HG02642 (cell line): ENCODE data around the gene RBM44.
"Not testable (repeated sequence)": the region's sequence is repeated elsewhere in the genome, so short reads cannot be mapped to it uniquely, and the experiment has no call there.

ENCODE experiments used
- ATAC-seq: cut with Tn5 transposase; IDR thresholded peaks from one replicate; pipeline ENCODE4 v1.9.1; 2021; ENCODE audit warnings: mild to moderate bottlenecking; ENCODE audit not compliant: unreplicated experiment, poor library complexity

RBM44 gene, protein sequence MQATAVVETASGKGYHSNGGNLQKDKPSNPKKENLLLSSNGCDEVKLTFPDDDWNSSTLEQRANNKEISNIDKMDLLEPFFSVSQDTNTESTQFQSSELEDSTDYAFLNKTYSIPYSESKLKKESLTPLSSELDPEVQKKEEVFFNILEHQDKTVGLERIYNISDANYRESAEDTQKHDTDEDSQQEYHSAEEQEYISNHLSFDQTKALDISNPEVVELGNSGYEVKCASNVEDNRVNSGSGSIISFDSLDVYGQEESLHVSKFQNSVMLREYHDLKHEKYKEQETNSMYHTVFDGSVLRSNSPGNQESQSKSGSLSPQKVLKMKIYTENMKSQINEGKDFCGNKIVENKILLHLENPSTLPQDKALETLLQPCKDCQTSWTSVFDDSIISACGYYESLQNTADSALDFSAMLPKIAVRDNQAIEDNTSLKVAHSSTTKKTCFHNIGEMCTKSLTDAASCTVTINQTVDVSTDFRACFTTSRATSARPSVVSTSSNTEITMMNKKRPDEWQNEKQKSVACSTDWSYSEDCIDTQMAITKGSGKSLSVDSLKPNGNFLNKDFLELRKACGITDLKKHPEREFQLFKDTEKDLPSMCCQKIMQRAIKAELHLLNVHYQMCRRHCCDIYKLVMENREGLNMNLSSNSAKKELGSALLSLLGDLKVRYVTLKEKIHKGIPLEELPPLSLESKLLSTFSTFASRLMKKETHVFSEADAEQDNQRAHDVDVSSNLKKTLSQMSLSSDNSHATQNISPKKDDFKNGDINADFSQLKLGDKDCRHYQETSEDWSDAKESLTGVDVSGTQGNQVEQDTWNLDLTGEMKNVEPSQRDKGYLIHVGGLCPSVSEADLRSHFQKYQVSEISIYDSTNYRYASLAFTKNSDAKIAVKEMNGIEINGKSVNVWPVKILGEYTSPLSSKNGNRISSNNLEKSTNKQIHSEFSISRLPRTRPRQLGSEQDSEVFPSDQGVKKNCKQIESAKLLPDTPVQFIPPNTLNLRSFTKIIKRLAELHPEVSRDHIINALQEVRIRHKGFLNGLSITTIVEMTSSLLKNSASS

DNA sequence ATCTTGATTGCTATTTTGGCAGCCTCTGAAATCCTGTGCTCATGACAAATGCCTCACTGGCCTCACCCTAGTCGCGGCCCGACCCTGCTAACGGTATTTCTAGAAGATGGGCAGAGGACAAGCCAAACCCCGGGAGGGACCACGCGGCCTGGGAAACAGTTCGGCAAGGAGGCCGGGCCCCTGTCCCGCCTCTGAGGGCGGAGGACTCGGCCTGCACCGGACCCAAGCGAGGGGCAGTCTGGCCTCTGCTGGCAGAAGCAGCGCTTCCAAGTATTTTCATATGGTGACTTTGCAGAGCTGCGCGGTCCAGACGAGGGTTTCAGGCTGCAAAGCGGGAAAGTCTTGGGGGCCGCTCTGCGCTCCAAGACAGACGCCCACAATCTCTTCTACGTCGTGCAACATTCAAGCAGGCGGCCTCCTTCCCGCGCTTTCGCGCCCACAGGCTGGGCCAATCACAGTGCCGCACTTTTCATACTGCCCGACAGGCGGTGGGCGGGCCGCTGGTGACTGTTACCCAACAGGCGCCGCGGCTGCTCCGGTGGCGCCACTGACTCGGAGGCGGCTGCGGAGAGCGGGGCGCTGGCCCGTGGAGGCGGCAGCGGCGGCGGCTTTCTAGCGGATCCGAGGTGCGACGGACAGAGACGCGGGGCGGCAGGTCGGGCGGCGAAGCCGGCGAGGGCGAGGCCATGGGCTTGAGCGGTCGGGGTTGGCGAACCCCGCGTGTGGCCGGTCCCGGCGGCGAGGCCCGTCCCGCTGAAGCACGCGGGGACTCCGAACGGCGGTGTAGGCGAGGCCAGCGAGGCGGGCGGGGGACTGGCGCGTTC is at the start of gene RBM44:
RBM44 (plus strand) TSS at position 544 of the 824 bp plus-strand sequence. CDS start 14,831 bp downstream, outside the sequence.
- no peak for ATAC-seq

DNA sequence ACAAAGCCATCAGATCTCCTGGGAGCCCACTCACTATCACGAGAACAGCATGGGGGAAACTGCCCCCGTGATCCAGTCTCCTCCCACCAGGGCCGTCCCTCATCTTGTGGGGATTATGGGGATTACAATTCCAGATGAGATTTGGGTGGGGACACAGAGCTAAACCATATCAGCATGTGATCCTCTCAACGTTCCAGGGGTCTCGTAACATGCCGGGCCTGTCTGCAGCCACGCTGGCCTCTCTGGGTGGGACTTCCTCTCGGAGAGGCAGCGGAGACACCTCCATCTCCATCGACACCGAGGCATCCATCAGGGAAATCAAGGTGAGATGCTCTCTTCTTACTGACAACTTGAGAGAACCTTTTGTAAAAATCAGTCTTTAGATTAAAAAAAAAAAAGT is 49.6 kb upstream of the RBM44 start:
- no peak for ATAC-seq

DNA sequence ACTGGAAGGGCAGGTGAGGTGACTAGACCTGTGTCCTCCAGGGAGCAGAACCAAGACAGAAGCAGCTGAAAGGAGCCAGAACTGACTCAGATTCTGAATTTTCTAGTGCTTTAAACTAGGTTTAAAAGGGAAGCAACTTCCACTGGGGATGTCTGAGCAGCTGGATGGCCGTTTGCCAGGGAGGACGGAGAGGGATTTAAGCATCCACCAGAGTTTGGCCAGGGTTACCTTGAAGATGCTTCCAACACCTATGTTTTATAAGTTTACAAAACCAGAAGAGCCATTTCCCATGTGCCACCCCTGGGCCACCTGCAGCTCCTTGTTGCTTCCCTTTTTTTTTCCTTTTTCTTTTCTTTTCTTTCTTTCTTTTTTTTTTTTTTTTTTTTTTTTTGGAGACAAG is 48.6 kb upstream of the RBM44 start:
- ATAC-seq: no peak

DNA sequence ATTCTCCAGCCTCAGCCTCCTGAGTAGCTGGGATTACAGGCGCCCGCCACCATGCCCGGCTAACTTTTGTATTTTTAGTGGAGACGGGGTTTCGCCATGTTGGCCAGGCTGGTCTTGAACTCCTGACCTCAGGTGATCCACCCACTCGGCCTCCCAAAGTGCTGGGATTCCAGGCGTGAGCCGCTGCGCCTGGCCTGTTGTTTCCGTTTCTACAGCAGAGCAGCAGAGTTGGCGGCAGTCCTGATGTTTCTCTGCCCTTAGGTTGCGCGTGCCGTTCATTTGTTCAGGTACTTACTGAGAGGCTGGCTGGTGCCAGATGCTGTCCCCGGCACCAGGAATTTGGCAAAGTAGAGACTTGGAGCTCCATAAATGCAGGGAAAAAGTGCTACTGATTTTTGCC is 48.1 kb upstream of the RBM44 start:
- ATAC-seq: not testable (repeated sequence)

DNA sequence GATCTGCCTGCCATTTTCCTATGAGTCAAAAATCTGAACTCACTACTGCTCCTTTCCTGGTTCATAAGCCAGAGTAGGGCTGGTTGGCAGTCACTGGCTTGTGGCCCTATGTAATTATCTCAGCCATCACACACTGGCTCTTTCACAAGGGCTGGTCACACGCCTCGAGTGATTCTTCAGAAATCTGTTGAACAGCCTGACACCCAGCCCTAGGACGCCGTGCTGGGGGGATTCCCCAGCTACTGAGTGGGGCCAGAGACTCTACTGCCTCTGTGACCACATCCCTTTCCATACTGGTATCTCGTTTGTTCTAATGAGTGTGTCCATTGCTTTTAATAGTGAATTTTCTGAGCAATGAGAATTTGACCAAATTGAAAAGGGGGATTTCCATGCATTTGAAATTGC is 45.8 kb upstream of the RBM44 start:
- ATAC-seq: peak; percentile 98

DNA sequence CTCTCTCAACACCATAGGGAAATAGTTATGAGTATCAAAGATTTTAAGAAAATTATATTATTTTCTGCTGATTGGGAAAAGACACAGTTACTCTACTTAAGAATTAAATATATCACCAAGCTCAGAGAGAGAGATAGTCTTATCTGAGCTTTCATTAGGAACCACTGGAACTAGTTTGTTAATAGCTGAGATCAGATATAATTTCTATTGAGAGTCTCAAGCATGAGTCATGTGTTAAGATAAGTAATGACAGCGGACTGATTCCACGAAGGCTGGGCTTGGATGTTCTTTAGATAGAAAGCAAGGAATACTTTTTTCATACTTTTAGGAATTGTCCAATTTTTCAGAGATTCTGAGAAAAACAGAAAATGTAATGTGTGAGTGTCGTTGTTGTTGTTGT is 44.4 kb upstream of the RBM44 start:
- ATAC-seq: no peak

DNA sequence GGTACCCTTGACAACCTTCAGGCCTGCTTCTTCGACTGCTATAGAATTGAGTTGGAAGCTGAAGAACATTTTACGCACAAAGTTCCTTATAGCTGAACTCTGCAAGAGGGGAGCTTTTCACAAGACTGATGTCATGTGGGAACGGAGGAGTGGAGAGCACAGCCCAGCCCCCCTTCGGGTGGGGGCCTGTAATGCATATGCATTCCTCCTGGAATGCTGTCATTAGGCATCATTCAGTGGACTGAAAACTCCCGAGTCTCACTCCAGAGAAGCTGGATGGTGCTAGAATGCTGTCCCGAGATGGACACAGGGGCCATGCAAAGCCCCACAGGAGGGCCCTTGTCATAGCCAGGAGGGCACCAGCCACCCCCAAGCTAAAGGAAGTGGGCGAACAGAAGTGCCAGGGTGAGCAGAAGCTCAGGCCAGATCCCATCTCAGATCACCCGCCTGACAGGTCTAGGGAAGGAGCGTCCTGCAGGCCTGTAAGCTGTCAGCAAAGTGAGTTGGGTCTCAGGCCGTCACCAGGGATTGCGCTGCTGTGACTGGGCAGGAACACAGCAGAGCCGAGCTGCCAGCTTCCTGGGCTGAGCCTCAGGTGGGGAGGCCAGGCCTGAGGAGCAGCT is 43.8 kb upstream of the RBM44 start:
- no peak for ATAC-seq

DNA sequence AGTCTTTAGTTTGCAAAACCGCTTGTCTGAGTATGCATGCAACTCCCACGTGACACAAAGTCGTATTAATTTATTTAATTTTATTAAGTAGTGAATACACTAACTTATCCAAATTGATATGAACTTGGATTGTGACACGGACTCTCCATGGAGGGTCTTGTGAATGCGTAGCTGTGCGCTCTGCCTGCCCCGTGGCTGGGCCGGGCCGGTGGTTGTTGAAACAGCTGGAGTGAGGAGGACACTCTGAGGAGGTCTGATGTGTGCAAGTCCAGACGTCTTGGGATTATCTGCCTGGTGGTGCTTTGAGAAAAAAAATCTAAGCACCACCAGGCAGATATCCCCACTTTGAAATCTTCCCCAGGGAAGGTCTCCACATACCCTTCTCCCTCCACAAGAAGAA is 41.0 kb upstream of the RBM44 start:
- ATAC-seq: no peak

DNA sequence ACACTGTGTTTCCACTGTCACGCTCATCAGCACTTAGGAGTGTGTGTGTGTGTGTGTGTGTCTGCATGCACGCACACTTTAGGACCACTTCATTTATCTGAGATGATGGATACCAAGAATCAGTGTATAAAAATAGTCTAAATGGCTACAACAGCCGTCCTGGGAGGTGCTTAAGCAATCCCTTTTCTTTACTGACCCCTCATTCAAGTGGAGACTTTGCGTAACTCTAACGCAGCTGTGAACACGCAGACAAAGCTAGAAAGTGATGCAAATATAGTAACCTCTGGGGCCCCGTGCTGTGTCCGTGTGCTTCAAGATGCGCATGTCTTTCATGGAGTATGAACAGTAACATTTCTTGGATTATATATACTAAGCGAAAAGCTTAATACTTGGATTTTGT is 40.4 kb upstream of the RBM44 start:
- ATAC-seq: no peak

DNA sequence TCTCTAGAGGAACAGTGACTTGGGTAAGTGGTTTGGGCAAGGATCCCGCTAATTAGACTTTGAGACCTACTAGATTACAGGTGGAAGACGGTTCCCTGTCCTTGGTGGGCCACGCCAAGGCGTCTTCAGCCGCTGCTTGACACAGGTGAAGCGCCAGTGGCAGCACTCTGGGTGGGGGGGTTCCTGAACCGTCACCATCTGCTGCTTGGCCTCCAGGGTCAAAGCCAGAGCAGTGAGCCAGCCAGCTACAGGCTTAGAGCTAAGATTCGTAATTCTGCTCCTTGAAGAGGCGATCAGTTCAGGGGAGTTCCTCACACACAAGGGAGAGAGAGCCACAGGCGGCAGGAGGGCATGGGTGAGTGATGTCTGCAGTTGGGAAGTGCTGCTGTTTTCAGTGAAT is 39.4 kb upstream of the RBM44 start:
- no peak for ATAC-seq

DNA sequence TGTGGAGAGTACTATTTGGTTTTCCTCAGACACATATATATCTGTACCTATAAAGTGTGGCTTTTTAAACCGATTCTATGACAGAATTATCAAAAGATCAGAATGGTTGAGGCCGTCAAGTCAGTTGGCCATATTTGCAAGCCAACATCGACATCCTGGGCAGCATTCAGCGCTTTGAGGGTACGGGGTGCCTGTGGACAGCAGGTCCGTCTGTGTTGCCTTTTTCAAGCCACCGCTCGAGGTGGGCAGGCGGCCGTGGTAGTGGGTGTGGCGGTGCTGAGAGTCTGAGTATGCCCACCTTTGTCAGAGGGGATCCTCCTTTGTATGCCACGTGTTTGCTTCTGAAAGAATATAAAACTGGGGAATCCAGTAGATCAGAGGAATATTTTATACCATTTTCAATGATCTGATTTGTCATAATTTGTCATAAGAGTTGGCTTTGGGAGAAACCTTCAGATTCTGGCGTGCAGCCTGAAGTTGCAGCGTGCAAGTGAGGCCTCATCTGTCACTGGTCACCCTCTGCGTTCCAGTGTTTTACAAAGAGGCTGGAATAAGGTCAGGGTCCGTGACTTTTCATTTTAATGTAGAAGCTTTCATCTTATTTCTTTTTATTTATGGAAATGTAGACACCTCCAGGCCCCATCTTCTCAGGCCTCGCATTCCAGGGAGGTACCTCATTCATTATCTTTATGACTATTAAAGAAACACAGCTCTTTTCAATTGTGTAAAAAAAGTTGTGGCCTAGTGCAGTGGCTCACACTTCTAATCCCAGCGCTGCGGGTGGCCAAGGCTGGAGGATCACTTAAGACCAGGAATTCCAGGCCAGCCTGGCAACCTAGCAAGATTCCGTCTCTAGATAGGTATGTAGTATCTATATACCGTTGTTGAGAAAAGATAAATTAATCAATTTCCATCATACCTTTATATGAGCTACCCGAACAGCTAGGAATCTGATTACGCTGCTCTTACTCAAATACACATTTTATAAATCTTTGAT is 37.8 kb upstream of the RBM44 start:
- no peak for ATAC-seq

DNA sequence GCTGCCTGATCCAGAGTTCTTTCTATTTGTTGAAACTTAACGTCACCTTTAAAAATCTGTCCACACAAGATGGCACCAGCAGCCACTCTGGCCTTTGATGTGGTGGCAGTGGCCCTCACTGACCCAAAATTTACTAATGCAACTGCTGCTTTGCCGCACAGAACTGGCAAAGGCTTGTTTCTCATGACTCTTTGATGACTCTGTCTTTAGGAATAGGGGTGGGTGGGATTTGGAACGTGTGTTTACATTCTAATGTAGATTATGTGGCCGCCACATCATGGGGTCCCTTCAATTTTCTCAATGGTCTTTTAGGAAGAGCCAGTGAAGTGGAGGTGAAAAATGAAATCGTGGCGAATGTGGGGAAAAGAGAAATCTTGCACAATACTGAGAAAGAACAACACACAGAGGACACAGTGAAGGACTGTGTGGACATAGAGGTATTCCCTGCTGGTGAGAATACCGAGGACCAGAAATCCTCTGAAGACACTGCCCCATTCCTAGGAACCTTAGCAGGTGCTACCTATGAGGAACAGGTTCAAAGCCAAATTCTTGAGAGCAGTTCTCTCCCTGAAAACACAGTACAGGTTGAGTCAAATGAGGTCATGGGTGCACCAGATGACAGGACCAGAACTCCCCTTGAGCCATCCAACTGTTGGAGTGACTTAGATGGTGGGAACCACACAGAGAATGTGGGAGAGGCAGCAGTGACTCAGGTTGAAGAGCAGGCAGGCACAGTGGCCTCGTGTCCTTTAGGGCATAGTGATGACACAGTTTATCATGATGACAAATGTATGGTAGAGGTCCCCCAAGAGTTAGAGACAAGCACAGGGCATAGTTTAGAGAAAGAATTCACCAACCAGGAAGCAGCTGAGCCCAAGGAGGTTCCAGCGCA is 36.0 kb upstream of the RBM44 start:
- not testable (repeated sequence) for ATAC-seq

DNA sequence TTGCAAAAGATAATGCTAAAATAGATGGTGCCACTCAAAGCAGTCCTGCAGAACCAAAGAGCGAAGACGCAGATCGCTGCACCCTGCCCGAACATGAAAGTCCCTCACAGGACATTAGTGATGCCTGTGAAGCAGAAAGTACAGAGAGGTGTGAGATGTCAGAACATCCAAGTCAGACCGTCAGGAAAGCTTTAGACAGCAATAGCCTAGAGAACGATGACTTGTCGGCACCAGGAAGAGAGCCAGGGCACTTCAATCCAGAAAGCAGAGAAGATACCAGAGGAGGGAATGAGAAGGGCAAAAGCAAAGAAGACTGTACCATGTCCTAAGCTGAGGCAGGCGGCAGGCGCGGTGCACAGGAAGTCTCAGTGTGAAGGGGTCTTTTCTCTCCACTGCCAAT is 34.8 kb upstream of the RBM44 start:
- no peak for ATAC-seq

DNA sequence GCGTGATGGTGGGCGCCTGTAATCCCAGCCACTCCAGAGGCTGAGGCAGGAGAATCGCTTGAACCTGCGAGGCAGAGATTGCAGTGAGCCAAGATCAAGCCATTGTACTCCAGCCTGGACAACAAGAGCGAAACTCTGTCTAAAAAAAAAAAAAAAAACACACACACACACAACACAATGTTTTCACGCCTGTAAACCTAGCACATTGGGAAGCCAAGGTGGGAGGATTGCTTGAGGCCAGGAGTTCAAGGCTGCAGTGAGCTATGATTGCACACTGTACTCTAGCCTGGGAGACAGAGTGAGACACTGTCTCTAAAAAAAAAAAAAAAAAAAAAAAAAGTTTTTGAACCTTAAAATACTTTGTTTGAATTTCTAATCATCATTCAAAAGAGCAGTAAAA is 33.5 kb upstream of the RBM44 start:
- not testable (repeated sequence) for ATAC-seq

DNA sequence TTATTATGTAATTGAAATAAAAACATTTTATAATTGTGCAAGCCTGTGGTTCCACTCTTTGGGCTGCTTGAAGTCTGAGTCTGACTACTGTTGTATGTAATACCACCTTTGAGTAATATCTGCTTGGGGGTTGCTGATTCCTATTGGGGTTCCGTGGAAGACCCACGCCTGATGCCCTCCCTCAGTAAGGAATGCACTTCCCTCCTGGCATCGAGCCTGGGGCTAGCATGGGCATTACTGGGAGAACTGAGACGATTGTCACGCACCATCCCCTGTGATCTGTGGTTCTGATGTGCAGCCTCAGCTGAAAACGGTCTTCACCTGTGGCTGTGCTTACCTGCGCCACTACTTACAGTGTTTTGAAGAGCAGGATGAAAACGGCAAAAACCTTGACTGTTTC is 32.7 kb upstream of the RBM44 start:
- ATAC-seq: no peak

DNA sequence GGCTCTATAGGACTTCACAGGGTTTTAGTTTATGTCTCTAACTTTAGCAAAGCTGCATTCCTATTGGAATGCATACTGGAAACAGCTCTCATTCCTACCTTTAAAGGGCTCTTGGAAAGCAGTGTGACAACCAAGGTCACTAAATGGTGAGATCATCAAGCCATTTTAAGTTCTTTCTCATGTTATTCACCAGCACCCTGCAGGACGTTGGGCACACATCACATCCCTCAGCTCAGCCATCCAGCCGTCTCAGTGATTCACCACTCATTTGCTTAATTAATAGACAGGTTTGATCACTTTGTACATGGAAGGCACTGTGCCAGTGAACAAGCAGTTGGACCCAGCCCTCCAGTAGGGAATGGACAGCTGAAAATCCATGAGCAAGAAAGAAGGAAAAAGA is 32.2 kb upstream of the RBM44 start:
- ATAC-seq: no peak

DNA sequence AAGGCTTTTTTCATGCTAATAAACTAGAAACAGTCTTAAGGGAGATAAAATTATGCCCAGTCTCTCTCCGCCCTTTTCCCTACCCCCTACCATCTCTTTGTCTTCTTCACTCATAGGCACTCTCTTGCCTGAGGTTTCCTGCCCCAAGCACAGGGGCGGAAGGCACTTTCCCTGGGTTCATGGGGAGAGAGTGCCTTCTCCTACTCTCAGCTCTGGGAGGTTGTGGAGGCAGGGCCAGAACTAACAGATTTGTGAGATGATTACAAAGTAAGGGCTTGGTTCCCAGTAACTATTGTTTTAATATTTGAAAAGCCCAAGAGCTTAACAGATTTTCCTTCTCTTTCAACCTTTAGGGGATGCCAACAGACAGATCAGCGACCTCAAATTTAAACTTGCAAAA is 26.1 kb upstream of the RBM44 start:
- ATAC-seq: no peak

DNA sequence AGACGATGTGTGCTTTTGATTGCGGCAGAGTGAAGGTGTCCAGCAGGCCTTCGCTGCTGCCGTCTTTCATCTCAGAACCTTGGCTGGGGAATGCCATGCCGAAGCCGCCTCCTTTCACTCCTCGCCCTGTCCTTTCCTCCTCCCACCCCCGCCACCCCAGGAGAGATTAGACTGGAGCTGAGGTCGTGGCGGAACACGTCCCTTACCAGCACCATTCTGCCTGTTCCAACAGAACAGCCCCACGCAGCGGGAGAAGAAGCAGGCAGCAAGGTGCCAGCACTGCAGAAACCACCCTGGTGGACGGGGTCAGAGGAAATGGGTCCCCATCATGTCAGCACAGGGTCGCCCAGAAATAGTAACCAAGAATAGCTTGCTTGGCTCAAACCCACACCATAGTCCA is 24.8 kb upstream of the RBM44 start:
- no peak for ATAC-seq
